H1 (cell line): ENCODE measurements around the gene POLD4. TPM values are rescaled to one million over a fixed set of nuclear protein-coding genes. Genes with fewer than 3 reads are reported as not detected.
A peak's percentile ranks its signal among the peaks of the same experiment; 100 is the strongest.

Source experiments
- CTCF ChIA-PET: fragments of 300-600 bp; sonication (Branson Sonifier 250); formaldehyde crosslinking; loops from one replicate; lab custom pipeline; 2021; ENCODE audit not compliant: partially characterized antibody; lab: Charles Lee
- POLR2A ChIA-PET: fragments of 300-600 bp; sonication (Branson Sonifier 250); formaldehyde crosslinking; loops from one replicate; lab custom pipeline; 2021; ENCODE audit warnings: inconsistent platforms; ENCODE audit not compliant: partially characterized antibody; lab: Charles Lee
- DNase-seq, 2 experiments: peaks; one replicate each; pipeline versions ENCODE4 v3.0.0 to v3.0.0-alpha.2; 2010 to 2022; ENCODE audit warnings: low spot score in 2 of 2, low read depth in 1 of 2, mixed read lengths in 1 of 2
- FAIRE-seq: peaks from 2 replicates; lab custom pipeline; 2011; peaks lifted over from hg19 to GRCh38; lab: Jason Lieb, UNC
- H2AFZ ChIP-seq: 2 replicates; pipeline ENCODE4 v1.8.1; 2012; ENCODE audit warnings: low read length, inconsistent platforms
- H2AK5ac ChIP-seq: 2 replicates; pipeline ENCODE4 v1.6.1; 2013; ENCODE audit warnings: low read depth, low read length
- H2BK120ac ChIP-seq: replicated peaks from 2 replicates; pipeline ENCODE3; 2013; ENCODE audit warnings: low read depth, low read length, inconsistent platforms
- H2BK12ac ChIP-seq: 2 replicates; pipeline ENCODE4 v1.6.1; 2013; ENCODE audit warnings: low read depth, low read length
- H2BK15ac ChIP-seq: 2 replicates; pipeline ENCODE4 v1.6.1; 2013; ENCODE audit warnings: low read length
- H2BK20ac ChIP-seq: 2 replicates; pipeline ENCODE4 v1.6.1; 2013; ENCODE audit warnings: low read length
- H2BK5ac ChIP-seq: 2 replicates; pipeline ENCODE4 v1.6.1; 2013; ENCODE audit warnings: low read depth, low read length
- H3K14ac ChIP-seq: 2 replicates; pipeline ENCODE4 v1.6.1; 2013; ENCODE audit warnings: inconsistent platforms; ENCODE audit not compliant: insufficient read length
- H3K18ac ChIP-seq: 2 replicates; pipeline ENCODE4 v1.6.1; 2013; ENCODE audit warnings: low read length; ENCODE audit errors: extremely low read depth
- H3K23ac ChIP-seq: 2 replicates; pipeline ENCODE4 v1.6.1; 2013; ENCODE audit warnings: inconsistent platforms; ENCODE audit not compliant: insufficient read length
- H3K23me2 ChIP-seq: 2 replicates; pipeline ENCODE4 v1.6.1; 2013; ENCODE audit warnings: low read depth, low read length
- H3K27ac ChIP-seq: 2 replicates; pipeline ENCODE4 v1.6.1; 2011; ENCODE audit warnings: low read depth, low read length, inconsistent platforms
- H3K27me3 ChIP-seq, 4 experiments: replicated peaks in 1 of 4; 1 replicate in 1 of 4; 2 replicates in 3 of 4; pipeline versions ENCODE4 v1.6.1 to v1.8.1; 2011 to 2013; ENCODE audit warnings: low read length in 3 of 4, mild to moderate bottlenecking in 3 of 4, inconsistent platforms in 2 of 4, mixed read lengths in 2 of 4, moderate library complexity in 1 of 4; ENCODE audit not compliant: control insufficient read depth in 3 of 4, insufficient read depth in 3 of 4; ENCODE audit errors: extremely low read depth in 1 of 4
- H3K36me3 ChIP-seq, 4 experiments: 2 replicates each; pipeline versions ENCODE4 v1.6.1 to v1.8.1; 2011 to 2013; ENCODE audit warnings: mild to moderate bottlenecking in 4 of 4, low read length in 3 of 4, moderate library complexity in 2 of 4, control low read depth in 1 of 4, inconsistent platforms in 1 of 4; ENCODE audit not compliant: insufficient read depth in 4 of 4, control insufficient read depth in 2 of 4
- H3K4ac ChIP-seq: replicated peaks from 2 replicates; pipeline ENCODE3; 2013; ENCODE audit warnings: low read length, low read depth, mixed read lengths, inconsistent platforms; ENCODE audit not compliant: insufficient read length
- H3K4me1 ChIP-seq, 4 experiments: replicated peaks in 1 of 4; 1 replicate in 1 of 4; 2 replicates in 3 of 4; pipeline versions ENCODE4 v1.6.1 to v1.8.1; 2011 to 2013; ENCODE audit warnings: low read length in 3 of 4, inconsistent platforms in 2 of 4, mixed read lengths in 1 of 4; ENCODE audit not compliant: insufficient read depth in 4 of 4, control insufficient read depth in 3 of 4
- H3K4me2 ChIP-seq, 2 experiments: 2 replicates each; pipeline versions ENCODE4 v1.6.1 to v1.8.1; 2011 to 2013; ENCODE audit warnings: low read depth in 2 of 2, low read length in 2 of 2, control low read depth in 1 of 2, inconsistent platforms in 1 of 2, mild to moderate bottlenecking in 1 of 2; ENCODE audit not compliant: insufficient read depth in 1 of 2
- H3K4me3 ChIP-seq, 4 experiments: fragments of 200-600, 300-600 bp in 1 of 4; sonication (generic), shearing (Covaris generic), sonication (Bioruptor Twin) in 1 of 4; 2 replicates each; pipeline versions ENCODE4 v1.5.1 to v1.8.1; 2011 to 2016; ENCODE audit warnings: low read length in 4 of 4, low read depth in 3 of 4, control low read depth in 2 of 4, inconsistent platforms in 2 of 4, mild to moderate bottlenecking in 2 of 4, mixed read lengths in 1 of 4, moderate library complexity in 1 of 4; ENCODE audit not compliant: insufficient read depth in 2 of 4; ENCODE audit errors: extremely low read depth in 1 of 4
- H3K56ac ChIP-seq: replicated peaks from 2 replicates; pipeline ENCODE3; 2013; ENCODE audit warnings: low read depth, mild to moderate bottlenecking, mixed read lengths, low read length, inconsistent platforms; ENCODE audit not compliant: insufficient read length
- H3K79me1 ChIP-seq: 2 replicates; pipeline ENCODE4 v1.6.1; 2013; ENCODE audit warnings: low read depth, low read length, control low read depth
- H3K79me2 ChIP-seq, 2 experiments: 2 replicates each; pipeline versions ENCODE4 v1.6.1 to v1.8.1; 2012 to 2013; ENCODE audit warnings: low read length in 2 of 2, mild to moderate bottlenecking in 2 of 2, inconsistent platforms in 1 of 2; ENCODE audit not compliant: insufficient read depth in 2 of 2, control insufficient read depth in 1 of 2
- H3K9ac ChIP-seq, 4 experiments: replicated peaks in 1 of 4; 1 replicate in 1 of 4; 2 replicates in 3 of 4; pipeline versions ENCODE4 v1.6.1 to v1.8.1; 2011 to 2013; ENCODE audit warnings: low read depth in 3 of 4, low read length in 3 of 4, control low read depth in 2 of 4, mild to moderate bottlenecking in 2 of 4, moderate library complexity in 2 of 4, inconsistent platforms in 1 of 4; ENCODE audit errors: extremely low read depth in 1 of 4
- H3K9me3 ChIP-seq, 2 experiments: 2 replicates each; pipeline versions ENCODE4 v1.6.1 to v1.8.1; 2012 to 2013; ENCODE audit warnings: mild to moderate bottlenecking in 2 of 2, moderate library complexity in 2 of 2, control low read depth in 1 of 2, inconsistent platforms in 1 of 2, low read depth in 1 of 2, low read length in 1 of 2, mixed read lengths in 1 of 2; ENCODE audit not compliant: insufficient read depth in 2 of 2
- H4K20me1 ChIP-seq, 2 experiments: replicated peaks in 1 of 2; 2 replicates each; pipeline versions ENCODE3 to v1.8.1; 2011 to 2013; ENCODE audit warnings: inconsistent platforms in 2 of 2, low read length in 2 of 2, mild to moderate bottlenecking in 1 of 2; ENCODE audit not compliant: insufficient read depth in 2 of 2, control insufficient read depth in 1 of 2
- H4K5ac ChIP-seq: 2 replicates; pipeline ENCODE4 v1.6.1; 2013; ENCODE audit warnings: low read length, low read depth, mixed read lengths, inconsistent platforms; ENCODE audit not compliant: insufficient read length
- H4K8ac ChIP-seq: 2 replicates; pipeline ENCODE4 v1.8.0; 2013; ENCODE audit warnings: mild to moderate bottlenecking, moderate library complexity, low read length, inconsistent platforms; ENCODE audit not compliant: insufficient read depth; ENCODE audit errors: extremely low read depth
- H4K91ac ChIP-seq: replicated peaks from 2 replicates; pipeline ENCODE3; 2013; ENCODE audit warnings: low read length, mixed read lengths, inconsistent platforms; ENCODE audit not compliant: insufficient read length
- GTF2F1 ChIP-seq: IDR thresholded peaks from 2 replicates; pipeline ENCODE4 v1.6.1; 2012; ENCODE audit warnings: low read depth, low read length, improper control_type of control experiment, borderline replicate concordance
- KDM1A ChIP-seq: fragments of 200-600, 300-600 bp; sonication (generic); IDR thresholded peaks from 2 replicates; pipeline ENCODE4 v1.7.1; 2016; ENCODE audit warnings: mild to moderate bottlenecking, low read length, borderline replicate concordance
- KDM4A ChIP-seq: IDR thresholded peaks from one replicate; pipeline ENCODE4 v1.7.1; 2012; ENCODE audit warnings: low read depth, mild to moderate bottlenecking, moderate library complexity, low read length, inconsistent platforms; ENCODE audit not compliant: severe bottlenecking
- KDM5A ChIP-seq: fragments of 200-600 bp; IDR thresholded peaks from 2 replicates; pipeline ENCODE4 v1.7.1; 2012; ENCODE audit warnings: mild to moderate bottlenecking, low read length, inconsistent platforms, mixed read lengths
- RAD21 ChIP-seq, 2 experiments: IDR thresholded peaks in 1 of 2; conservative IDR thresholded peaks in 1 of 2; 2 replicates each; pipeline ENCODE4 v1.6.1; 2011; ENCODE audit warnings: low read depth in 2 of 2, low read length in 2 of 2, improper control_type of control experiment in 1 of 2, inconsistent platforms in 1 of 2, mild to moderate bottlenecking in 1 of 2, moderate library complexity in 1 of 2
- RNF2 ChIP-seq: fragments of 200-900, 300-1000 bp; sonication (generic); IDR thresholded peaks from 2 replicates; pipeline ENCODE4 v1.7.1; 2016; ENCODE audit warnings: borderline replicate concordance, low read depth, mild to moderate bottlenecking, antibody characterized with exemption, low read length; ENCODE audit not compliant: poor library complexity, severe bottlenecking; ENCODE audit errors: missing control alignments
- RXRA ChIP-seq: IDR thresholded peaks from 2 replicates; pipeline ENCODE4 v1.6.1; 2011; ENCODE audit warnings: low read depth, mild to moderate bottlenecking, low read length, moderate library complexity; ENCODE audit not compliant: insufficient read depth
- SIX5 ChIP-seq: IDR thresholded peaks from 2 replicates; pipeline ENCODE4 v1.6.1; 2011; ENCODE audit warnings: mild to moderate bottlenecking, low read depth, low read length
- YY1 ChIP-seq: IDR thresholded peaks from 2 replicates; pipeline ENCODE4 v1.6.1; 2011; ENCODE audit warnings: low read depth, mild to moderate bottlenecking, low read length
- WGBS, 2 experiments: shearing (Covaris generic) in 1 of 2; methylation state at CpG; one replicate each; pipeline versions ENCODE4 v1.1.6 to v1.1.7; 2013 to 2015; ENCODE audit warnings: low lambda C conversion rate in 2 of 2, mixed read lengths in 2 of 2, inconsistent platforms in 1 of 2, low coverage in 1 of 2, missing lambda C conversion rate in 1 of 2; ENCODE audit not compliant: insufficient replicate concordance in 2 of 2, insufficient coverage in 1 of 2, insufficient read length in 1 of 2; ENCODE audit errors: extremely low coverage in 1 of 2, missing lambda C conversion rate in 1 of 2; 5-methylcytosine and 5-hydroxymethylcytosine counted together
- polyA plus RNA-seq, 7 experiments: library from polyadenylated mRNA; depleted of rRNA in 3 of 7; stranded (reverse) in 5 of 7; unstranded in 2 of 7; fragments of >200 nt in 5 of 7; fragments of 200-250 nt in 2 of 7; gene quantifications; 1 replicate in 5 of 7; 2 replicates in 1 of 7; 4 replicates in 1 of 7; pipeline versions ENCODE4 v1.2.1 to v1.2.3, GENCODE V29; 2011 to 2013; ENCODE audit warnings: missing spikeins in 2 of 7, mixed read lengths in 2 of 7
- total RNA-seq: library from RNA; stranded (reverse); fragmentation: NEBNext Ultra II Directional; extraction: Animal tissue kit (Norgen Biotek cat#: 25700); gene quantifications from 2 replicates; pipeline ENCODE4 v1.2.1, GENCODE V29; 2021
- TF ChIP-seq, protein P1 (sequence below): IDR thresholded peaks from 2 replicates; pipeline ENCODE4 v1.6.1; 2012; ENCODE audit warnings: inconsistent platforms

Gene POLD4
- total and polyA plus RNA-seq, 2 of the 8 experiments (the other 6 are each of a cell fraction or from before 2014, with no cell fraction given) = 21.2 to 46.7 TPM

DNA sequence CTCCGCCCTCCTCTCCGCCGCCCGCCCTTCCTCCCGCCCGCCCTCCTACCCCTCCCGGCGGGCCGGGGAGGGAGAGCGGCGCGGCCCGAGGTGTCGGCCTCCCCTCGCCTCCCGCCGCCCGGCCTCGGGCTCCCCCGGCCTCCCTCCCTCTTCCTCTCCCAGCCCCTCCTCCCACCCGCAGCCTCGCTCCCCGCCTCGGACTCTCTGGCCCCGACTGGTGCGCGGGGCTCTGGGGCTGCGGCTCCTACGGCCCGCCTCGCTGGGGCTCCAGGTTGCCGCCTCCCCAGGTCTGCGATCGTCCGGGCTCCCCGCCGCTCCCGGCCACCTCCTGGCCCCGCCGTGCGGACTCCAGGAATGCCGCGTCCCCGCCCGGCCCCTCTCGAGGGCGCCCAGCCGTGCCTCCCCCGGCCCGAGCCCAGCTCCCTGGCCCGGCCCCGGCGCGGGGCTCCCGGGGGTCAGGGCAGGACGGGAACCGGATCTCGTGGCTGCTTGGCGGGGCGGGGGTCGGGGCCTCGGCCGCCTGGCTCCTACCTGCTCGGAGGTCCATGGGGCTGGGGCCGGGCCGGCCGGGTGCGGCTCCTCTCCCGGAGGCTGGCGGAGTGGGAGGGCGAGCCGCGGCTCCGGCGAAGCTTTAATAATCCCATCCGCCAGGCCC, 19.8 kb upstream of the POLD4 start, which contains the start of gene CLCF1:
CLCF1 (minus strand) TSS at position 606 of the 655 bp plus-strand sequence; CDS start at position 547, 59 bp downstream.
- peak within 1 kb of the TSS; percentile 46 to 77 (median 54) for H3K4me3 ChIP-seq
- H2BK120ac ChIP-seq = no peak within 1 kb of the TSS
- H3K4me1 ChIP-seq = peaks cover 0 to 41% (median 37%) of the 10 kb centered on the region in 4 experiments; a peak in 6 of 7 replicates
- no peak within 1 kb of the TSS for H3K14ac ChIP-seq
- H2AFZ ChIP-seq = no peak within 1 kb of the TSS
- no peaks in the 10 kb centered on the region for H3K36me3 ChIP-seq
- H3K79me2 ChIP-seq = no peaks in the 10 kb centered on the region
- no peak within 1 kb of the TSS for H3K56ac ChIP-seq
- peak within 1 kb of the TSS in 1 of 4 experiments; percentile 53; a peak in 1 of 7 replicates for H3K9ac ChIP-seq
- H4K20me1 ChIP-seq = peaks cover 0 to 5% of the 10 kb centered on the region in 2 experiments
- peak within 1 kb of the TSS; percentile 87 to 96 for H3K4me2 ChIP-seq
- no peak within 1 kb of the TSS for H3K23ac ChIP-seq
- no peak within 1 kb of the TSS; the same call in 1 of the 2 replicates for H4K8ac ChIP-seq
- H2BK5ac ChIP-seq = peak within 1 kb of the TSS; percentile 71; the same call in 1 of the 2 replicates
- H2BK15ac ChIP-seq = 0 out of 2 replicates have a peak within 1 kb of the TSS, but pooled peaks have one; percentile 61
- ChIA-PET CTCF (interaction anchor here (1.4 to 34.8 kb wide), 6 partner anchors 9 to 111 kb away, joined by 4 to 1305 read pairs (median 61); partner anchors contain the start of genes POLD4 and RAD9A), POLR2A (interaction anchor here (1.1 to 1.8 kb wide), 5 partner anchors 8 to 18 kb away, joined by 3 to 5 read pairs (median 4); no protein-coding TSS in a partner anchor)
- H4K5ac ChIP-seq = no peak within 1 kb of the TSS
- H3K27me3 ChIP-seq = peaks cover 7 to 71% (median 58%) of the 10 kb centered on the region in 4 experiments
- peak within 1 kb of the TSS; percentile 87 for H3K18ac ChIP-seq
- H2BK20ac ChIP-seq = no peak within 1 kb of the TSS
- H3K23me2 ChIP-seq = peaks cover 25% of the 10 kb centered on the region; the same call in 1 of the 2 replicates
- H3K4ac ChIP-seq = peak within 1 kb of the TSS; percentile 4
- H2AK5ac ChIP-seq = no peak within 1 kb of the TSS
- DNase-seq = peak in 1 of 2 experiments; percentile 75
- H2BK12ac ChIP-seq = peak within 1 kb of the TSS; percentile 50; the same call in 1 of the 2 replicates
- FAIRE-seq = no peak
- H3K27ac ChIP-seq = no peak within 1 kb of the TSS
- no peak within 1 kb of the TSS for H4K91ac ChIP-seq
- H3K79me1 ChIP-seq = no peaks in the 10 kb centered on the region
- 2% methylated on average over 26 of the region's 76 CpGs; no CpG with 5 or more reads in 1 of the 2 experiments for WGBS, 2 experiments
- no peaks in the 10 kb centered on the region for H3K9me3 ChIP-seq
- TF ChIP-seq KDM1A (no peak), YY1 (no peak), GTF2F1 (no peak), KDM4A (peak; percentile 16), RNF2 (peak; percentile 63), RXRA (no peak), SIX5 (no peak), KDM5A (no peak), RAD21 (IDR thresholded peaks at IDR 0.05 in 1 of 2, conservative IDR thresholded peaks at IDR 0.05 in 1 of 2; ENCODE audit: low read depth in 2 of 2, low read length in 2 of 2) (no peak)
- TF ChIP-seq, protein P1, sequence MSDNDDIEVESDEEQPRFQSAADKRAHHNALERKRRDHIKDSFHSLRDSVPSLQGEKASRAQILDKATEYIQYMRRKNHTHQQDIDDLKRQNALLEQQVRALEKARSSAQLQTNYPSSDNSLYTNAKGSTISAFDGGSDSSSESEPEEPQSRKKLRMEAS = 0 out of 2 replicates have a peak, but pooled peaks have one; percentile 17
